Breast epithelium (tissue), 3 donors: ENCODE results near the gene CYTH1.

Experiments
- POLR2A ChIP-seq: fragments of 450-650 bp; IDR thresholded peaks from one replicate; pipeline ENCODE4 v1.6.1; 2016; ENCODE audit warnings: antibody characterized with exemption, mild to moderate bottlenecking, moderate library complexity
- POLR2AphosphoS5 ChIP-seq, 3 donors: sonication (generic); formaldehyde crosslinking; IDR thresholded peaks; one replicate each; pipeline ENCODE4 v1.6.1; 2017; ENCODE audit warnings: antibody characterized with exemption in 3 of 3
- TF ChIP-seq, protein P1 (sequence below), 3 donors: fragments of 450-650 bp; IDR thresholded peaks; one replicate each; pipeline ENCODE4 v1.5.1; 2016 to 2017; ENCODE audit warnings: antibody characterized with exemption in 3 of 3, mild to moderate bottlenecking in 3 of 3, moderate library complexity in 3 of 3

DNA sequence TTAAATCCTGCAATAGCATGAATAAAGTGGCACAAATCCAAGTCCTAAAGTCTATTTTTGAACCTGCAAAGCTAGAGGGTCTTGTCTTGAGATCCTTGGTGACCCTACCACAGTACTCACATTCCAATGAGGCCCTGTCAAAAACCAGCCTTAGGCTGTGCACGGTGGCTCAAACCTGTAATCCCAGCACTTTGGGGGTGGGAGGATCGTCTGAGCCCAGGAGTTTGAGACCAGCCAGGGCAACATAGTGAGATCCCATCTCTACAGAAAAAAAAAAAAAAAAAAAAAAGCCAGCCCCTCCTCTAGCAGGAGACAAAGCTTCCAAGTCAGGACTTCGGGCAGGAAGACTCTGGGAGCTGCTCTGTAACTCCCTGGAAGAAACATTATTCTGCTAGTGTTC, 16.3 kb downstream of the CYTH1 start:
- TF ChIP-seq POLR2A, result no peak
- no peak for TF ChIP-seq POLR2AphosphoS5 (IDR thresholded peaks at IDR 0.05)
- TF ChIP-seq, protein P1, sequence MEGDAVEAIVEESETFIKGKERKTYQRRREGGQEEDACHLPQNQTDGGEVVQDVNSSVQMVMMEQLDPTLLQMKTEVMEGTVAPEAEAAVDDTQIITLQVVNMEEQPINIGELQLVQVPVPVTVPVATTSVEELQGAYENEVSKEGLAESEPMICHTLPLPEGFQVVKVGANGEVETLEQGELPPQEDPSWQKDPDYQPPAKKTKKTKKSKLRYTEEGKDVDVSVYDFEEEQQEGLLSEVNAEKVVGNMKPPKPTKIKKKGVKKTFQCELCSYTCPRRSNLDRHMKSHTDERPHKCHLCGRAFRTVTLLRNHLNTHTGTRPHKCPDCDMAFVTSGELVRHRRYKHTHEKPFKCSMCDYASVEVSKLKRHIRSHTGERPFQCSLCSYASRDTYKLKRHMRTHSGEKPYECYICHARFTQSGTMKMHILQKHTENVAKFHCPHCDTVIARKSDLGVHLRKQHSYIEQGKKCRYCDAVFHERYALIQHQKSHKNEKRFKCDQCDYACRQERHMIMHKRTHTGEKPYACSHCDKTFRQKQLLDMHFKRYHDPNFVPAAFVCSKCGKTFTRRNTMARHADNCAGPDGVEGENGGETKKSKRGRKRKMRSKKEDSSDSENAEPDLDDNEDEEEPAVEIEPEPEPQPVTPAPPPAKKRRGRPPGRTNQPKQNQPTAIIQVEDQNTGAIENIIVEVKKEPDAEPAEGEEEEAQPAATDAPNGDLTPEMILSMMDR (IDR thresholded peaks at IDR 0.05), result no peak
